ENCODE results near the gene APOA4. TPM values are rescaled to one million over a fixed set of nuclear protein-coding genes. Genes with fewer than 3 reads are reported as not detected.

Gene APOA4
- total and polyA plus RNA-seq, 9 of the 15 experiments (the other 6 are each of a cell fraction or from before 2014, with no cell fraction given): 0.07 TPM; not detected in 8

DNA sequence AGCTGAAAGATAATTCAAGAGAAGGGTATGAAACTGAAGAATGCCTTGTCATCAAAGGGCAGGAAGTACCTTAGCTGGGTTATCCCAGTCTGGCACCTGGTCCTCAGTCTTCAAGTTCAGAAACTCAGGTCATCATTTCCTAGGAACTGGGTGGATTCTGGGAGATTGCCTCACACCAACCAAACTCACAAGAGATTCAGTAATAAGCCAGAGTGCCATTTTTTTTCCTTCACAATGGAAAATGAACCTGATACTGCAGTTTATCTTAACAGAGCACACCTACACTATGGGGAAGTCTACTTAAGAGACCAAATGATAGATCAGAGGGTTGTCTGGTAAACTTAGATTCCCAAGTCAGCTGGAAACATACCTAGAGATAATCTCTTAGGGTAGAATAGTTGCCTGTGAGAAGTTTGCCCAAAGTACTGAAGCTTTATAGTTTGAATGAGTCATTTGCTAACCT is 46.6 kb downstream of the APOA4 start (continued):
- TF ChIP-seq TAF1 (IDR thresholded peaks at IDR 0.05; ENCODE audit: control insufficient read depth, extremely low read depth, insufficient read depth, low read length, severe bottlenecking) (no peak), TEAD4 (IDR thresholded peaks at IDR 0.05; ENCODE audit: low read length) (peak; percentile 85; the same call in 1 of the 2 replicates), TEAD4 (CRISPR knock-in tag; IDR thresholded peaks at IDR 0.05; ENCODE audit: borderline replicate concordance) (no peak), NCOR1 (IDR thresholded peaks at IDR 0.05) (peak; percentile 41), CEBPG (CRISPR knock-in tag; IDR thresholded peaks at IDR 0.05) (no peak), CEBPG (tag; conservative IDR thresholded peaks at IDR 0.05 in 1 of 2, IDR thresholded peaks at IDR 0.05 in 1 of 2) (peak in 1 of 2 experiments; percentile 46; a peak in 1 of 4 replicates), KDM1A (IDR thresholded peaks at IDR 0.05) (no peak), C11orf30 (IDR thresholded peaks at IDR 0.05; ENCODE audit: low read depth) (peak; percentile 68)

DNA sequence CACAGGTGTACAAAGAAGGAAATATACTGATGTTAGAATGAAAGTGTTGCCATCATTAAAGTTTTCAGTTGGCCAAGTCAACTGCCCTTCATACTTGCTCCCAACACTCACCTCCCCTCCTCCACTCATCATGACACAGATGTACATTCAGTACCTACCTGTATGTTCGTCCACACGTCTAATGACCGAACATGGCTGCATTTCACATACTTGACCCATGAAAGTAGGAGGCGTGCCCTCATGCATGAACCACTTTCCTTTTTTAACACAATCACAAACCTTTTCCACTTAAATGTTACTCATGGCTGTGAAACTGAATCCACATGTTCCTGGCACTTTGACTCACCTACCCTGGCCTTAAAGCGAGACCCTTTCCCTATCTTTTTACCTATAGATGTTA is 47.1 kb downstream of the APOA4 start:
- Histone ChIP-seq H3K36me3 (ENCODE audit: control insufficient read depth, insufficient read depth, low read length) (peaks cover 48% of the 10 kb centered on the region), H3K9me3 (replicated peaks; ENCODE audit: control insufficient read depth, insufficient read depth, low read depth, low read length) (no peaks in the 10 kb centered on the region), H3K4me2 (ENCODE audit: insufficient read depth, low read length) (peak overlapping the region; percentile 14; the same call in 1 of the 2 replicates), H3K9ac (ENCODE audit: insufficient read depth in 1 of 2, low read depth in 2 of 2, low read length in 2 of 2) (no peak overlapping the region), H4K20me1 (replicated peaks; ENCODE audit: control insufficient read depth, insufficient read depth, low read length) (peaks cover 5% of the 10 kb centered on the region; the same call in 1 of the 2 replicates), H2AFZ (ENCODE audit: low read depth, low read length) (no peak overlapping the region), H3K9me1 (ENCODE audit: control insufficient read depth, insufficient read depth, low read length) (peaks cover 6% of the 10 kb centered on the region), H3K27ac (ENCODE audit: extremely low read depth, low read depth, low read length) (0 out of 3 replicates have a peak overlapping the region, but pooled peaks have one; percentile 31), H3K79me2 (ENCODE audit: control insufficient read depth, insufficient read depth, low read length) (peaks cover 18% of the 10 kb centered on the region), H3K27me3 (ENCODE audit: control insufficient read depth in 2 of 2, insufficient read depth in 2 of 2, low read length in 2 of 2) (no peaks in the 10 kb centered on the region), H3K4me3 (no peak overlapping the region), H3K4me1 (replicated peaks in 1 of 2; ENCODE audit: control insufficient read depth in 2 of 2, insufficient read depth in 2 of 2, low read length in 2 of 2) (peaks cover 14 to 40% of the 10 kb centered on the region in 2 experiments; a peak in 4 of 5 replicates)
- 89% methylated on average over 5 of the region's 5 CpGs for WGBS (ENCODE audit: insufficient coverage, low coverage, missing lambda C conversion rate)
- FAIRE-seq (no peak), DNase-seq (ENCODE audit: extremely low read depth in 1 of 4, low spot score in 3 of 4) (no peak), ATAC-seq (no peak)
- in situ Hi-C loops (cut with MboI): no loop called here
- intact Hi-C loops (cut with micrococcal nuclease): no loop called here
- BruUV-seq (replicated peaks): no TSS peak
- ChIA-PET CTCF (ENCODE audit: low intra/inter-chr PET ratio) (no interaction called here), POLR2A (interaction anchor here (2.5 kb wide), 1 partner anchor 11 kb away, joined by 15 read pairs; the partner anchor contains the start of gene ZPR1)
- TF ChIP-seq, protein P1, sequence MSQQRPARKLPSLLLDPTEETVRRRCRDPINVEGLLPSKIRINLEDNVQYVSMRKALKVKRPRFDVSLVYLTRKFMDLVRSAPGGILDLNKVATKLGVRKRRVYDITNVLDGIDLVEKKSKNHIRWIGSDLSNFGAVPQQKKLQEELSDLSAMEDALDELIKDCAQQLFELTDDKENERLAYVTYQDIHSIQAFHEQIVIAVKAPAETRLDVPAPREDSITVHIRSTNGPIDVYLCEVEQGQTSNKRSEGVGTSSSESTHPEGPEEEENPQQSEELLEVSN (IDR thresholded peaks at IDR 0.05; ENCODE audit: borderline replicate concordance in 1 of 2, extremely low read depth in 1 of 2, insufficient read depth in 1 of 2, insufficient read length in 1 of 2, low read depth in 1 of 2, low read length in 1 of 2, poor library complexity in 1 of 2, severe bottlenecking in 1 of 2): no peak
- TF ChIP-seq SUPT5H (IDR thresholded peaks at IDR 0.05): 0 out of 2 replicates have a peak, but pooled peaks have one; percentile 47
- TF ChIP-seq FOXA3 (CRISPR knock-in tag; conservative IDR thresholded peaks at IDR 0.05 in 1 of 2, IDR thresholded peaks at IDR 0.05 in 1 of 2): 0 out of 4 replicates have a peak, but pooled peaks of 1 of the 2 experiments have one; percentile 30
- TF ChIP-seq, protein P2, sequence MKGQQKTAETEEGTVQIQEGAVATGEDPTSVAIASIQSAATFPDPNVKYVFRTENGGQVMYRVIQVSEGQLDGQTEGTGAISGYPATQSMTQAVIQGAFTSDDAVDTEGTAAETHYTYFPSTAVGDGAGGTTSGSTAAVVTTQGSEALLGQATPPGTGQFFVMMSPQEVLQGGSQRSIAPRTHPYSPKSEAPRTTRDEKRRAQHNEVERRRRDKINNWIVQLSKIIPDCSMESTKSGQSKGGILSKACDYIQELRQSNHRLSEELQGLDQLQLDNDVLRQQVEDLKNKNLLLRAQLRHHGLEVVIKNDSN (CRISPR knock-in tag; IDR thresholded peaks at IDR 0.05): no peak
